ENCODE measurements around the gene LYPD6B.

DNA sequence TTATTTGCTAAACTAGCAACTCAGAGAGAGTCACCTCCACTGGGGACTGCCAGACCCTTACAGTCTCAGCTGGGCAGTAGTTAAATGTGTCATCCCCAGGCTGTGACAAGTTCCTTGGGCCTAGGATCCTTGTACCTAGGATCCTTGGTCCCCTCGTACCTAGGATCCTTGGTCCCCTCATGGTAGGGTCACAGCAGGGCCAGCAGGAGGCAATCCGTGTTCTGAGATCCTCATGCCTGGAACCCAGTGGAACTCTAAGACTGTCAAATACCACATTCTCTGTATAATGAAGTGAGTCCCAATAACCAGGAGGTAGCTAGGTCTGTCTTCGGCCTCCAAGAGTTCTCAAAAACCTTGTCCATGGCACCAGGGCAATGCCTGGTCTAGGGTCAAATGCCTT lies 60.8 kb downstream of the LYPD6B start:
- no peak for TF ChIP-seq POLR2AphosphoS5 (IDR thresholded peaks at IDR 0.05; ENCODE audit: borderline replicate concordance, low read depth, low read length)
- TF ChIP-seq EZH2 (IDR thresholded peaks at IDR 0.05) = no peak
